HG02943 (cell line): Measurements from ENCODE around the gene KMO.

Experiments used
- ATAC-seq: cut with Tn5 transposase; IDR thresholded peaks from one replicate; pipeline ENCODE4 v1.9.1; 2021; ENCODE audit warnings: mild to moderate bottlenecking, low read depth, moderate library complexity; ENCODE audit not compliant: unreplicated experiment

KMO gene

GRCh38 chr1:241532162-241532531 is at the start of gene KMO:
Gene KMO, plus strand, starts transcription at chr1:241532378. Its CDS starts 67 bp downstream, at chr1:241532445.
- peak; percentile 42 for ATAC-seq

GRCh38 chr1:241482761-241483250 is 49.4 kb upstream of the KMO start:
- no peak for ATAC-seq

- ATAC-seq, result peak; percentile 54
Observed at GRCh38 chr1:241485145-241485544, 47.0 kb upstream of the KMO start.

- peak; percentile 75 for ATAC-seq
Observed at GRCh38 chr1:241485554-241485992, 46.6 kb upstream of the KMO start.

DNA sequence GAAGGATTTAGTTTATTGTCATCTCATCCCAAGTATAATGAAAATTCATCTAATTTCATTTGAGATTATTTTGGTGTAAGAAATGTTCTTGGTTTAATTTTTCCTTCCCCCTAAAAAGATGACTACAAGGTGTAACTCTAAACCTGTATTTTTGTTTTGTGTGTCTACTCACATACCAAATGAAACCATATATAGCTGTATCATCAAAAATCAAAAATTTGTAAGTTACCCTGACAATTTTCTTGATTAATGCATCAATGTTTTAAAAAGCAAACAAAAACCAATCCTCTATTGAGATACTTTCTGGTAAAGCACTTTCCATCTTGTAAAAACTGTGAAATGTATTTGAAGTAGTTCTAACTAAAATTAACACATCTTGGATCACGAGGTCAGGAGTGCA is 43.4 kb upstream of the KMO start:
- ATAC-seq, result no peak

DNA sequence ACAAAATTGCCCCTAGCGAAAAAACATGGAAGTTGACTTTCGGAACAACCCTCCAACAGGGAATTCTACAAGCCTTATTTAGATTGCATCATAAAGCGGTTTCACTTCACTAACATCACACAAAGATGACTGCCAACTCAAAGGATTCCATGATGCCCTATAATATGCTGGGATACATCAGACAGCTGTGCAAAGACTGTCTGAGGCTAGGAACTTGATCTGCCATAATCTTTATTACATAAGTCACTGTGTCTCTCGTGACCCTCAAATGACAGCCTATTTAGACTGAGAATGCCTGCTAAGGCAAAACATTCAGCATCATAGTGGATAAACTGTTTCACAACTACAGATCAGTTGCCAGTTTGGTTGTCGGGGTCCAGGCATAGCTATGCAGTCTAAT is 36.4 kb upstream of the KMO start:
- no peak for ATAC-seq

DNA sequence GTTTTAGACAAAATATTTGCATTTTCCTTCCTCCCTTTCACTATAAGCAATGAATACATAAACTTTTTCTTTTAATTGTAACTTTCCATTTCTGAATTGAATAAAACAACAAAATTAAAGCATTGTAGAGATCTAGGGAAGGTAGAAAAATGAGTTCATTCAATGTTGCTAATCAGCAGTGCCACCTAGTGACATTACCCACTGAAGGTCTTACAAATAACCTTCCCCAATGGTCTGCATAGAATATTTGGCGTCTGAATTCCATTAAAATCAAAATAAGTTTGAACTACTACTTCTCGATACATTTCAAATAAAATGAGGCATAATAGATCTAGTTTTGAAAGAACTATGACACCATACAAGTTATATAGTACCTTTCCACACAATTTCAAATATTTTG is 32.3 kb upstream of the KMO start:
- no peak for ATAC-seq

DNA sequence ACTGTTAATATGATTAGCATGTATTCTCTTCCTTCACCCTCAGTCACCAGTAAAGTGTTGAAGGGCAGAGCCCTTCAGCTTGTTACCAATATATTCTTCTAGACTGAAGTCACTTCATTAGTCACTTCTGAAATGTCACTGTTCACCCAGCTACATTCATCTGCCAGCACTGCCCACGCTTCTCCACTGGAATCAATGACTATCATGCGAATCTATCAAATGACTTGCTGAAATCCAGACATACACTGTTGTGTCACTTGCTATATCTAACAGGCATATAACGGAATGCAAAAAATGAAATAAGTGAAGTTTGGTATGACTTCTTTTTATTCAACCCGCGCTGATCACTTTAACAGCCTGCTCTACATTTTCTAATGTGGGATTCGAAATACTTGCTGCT is 28.7 kb upstream of the KMO start:
- no peak for ATAC-seq

GRCh38 chr1:241507189-241507863 is 24.9 kb upstream of the KMO start:
- ATAC-seq, result no peak

DNA sequence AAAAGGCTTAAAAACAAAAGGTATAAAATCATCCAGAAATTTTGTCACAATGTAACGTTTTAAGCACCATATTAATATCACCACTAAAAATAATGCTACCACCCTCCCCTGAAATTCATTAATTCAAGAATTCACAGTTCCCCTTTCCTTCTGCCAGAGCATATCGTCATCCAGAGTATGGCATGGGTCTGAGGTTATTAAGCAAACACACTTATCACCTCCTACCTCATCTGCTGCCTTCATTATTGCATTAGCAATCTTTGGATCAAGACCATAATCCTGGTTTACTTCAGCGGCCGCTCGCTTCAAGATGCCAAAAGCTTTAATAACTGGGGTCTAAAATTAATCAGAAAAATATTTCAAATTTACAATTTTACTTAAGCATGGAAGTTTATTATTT is 18.8 kb upstream of the KMO start:
- ATAC-seq, result no peak

GRCh38 chr1:241518476-241519307 is 13.5 kb upstream of the KMO start:
- ATAC-seq, result peak; percentile 41

GRCh38 chr1:241519308-241520079 is 12.7 kb upstream of the KMO start, which contains the start of gene FH:
Gene FH, minus strand, starts transcription at chr1:241519755. Its CDS starts 33 bp downstream, at chr1:241519722.
- peak; percentile 98 for ATAC-seq

DNA sequence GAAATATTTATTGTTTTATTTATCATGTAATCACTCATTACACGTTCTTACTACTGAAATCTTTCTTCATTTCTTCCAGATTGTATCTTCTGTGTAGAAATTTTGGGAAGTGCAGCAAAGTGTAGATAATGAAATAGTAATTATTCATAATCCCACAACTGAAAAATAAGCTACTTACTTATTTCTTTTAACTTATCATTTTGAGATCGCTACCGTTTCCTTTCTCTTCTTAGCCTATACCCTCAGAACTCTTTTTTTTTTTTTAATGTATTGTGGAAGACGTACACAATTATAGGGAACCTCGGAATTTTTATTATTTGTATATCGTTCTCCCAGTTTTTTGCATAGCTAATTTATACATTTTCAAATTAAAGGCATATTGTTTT is 12.1 kb upstream of the KMO start:
- ATAC-seq, result no peak

GRCh38 chr1:241521718-241522117 is 10.5 kb upstream of the KMO start:
- no peak for ATAC-seq

GRCh38 chr1:241525026-241525425 is 7.2 kb upstream of the KMO start:
- ATAC-seq, result no peak

- no peak for ATAC-seq
Observed at GRCh38 chr1:241527146-241527545, 5.0 kb upstream of the KMO start.

DNA sequence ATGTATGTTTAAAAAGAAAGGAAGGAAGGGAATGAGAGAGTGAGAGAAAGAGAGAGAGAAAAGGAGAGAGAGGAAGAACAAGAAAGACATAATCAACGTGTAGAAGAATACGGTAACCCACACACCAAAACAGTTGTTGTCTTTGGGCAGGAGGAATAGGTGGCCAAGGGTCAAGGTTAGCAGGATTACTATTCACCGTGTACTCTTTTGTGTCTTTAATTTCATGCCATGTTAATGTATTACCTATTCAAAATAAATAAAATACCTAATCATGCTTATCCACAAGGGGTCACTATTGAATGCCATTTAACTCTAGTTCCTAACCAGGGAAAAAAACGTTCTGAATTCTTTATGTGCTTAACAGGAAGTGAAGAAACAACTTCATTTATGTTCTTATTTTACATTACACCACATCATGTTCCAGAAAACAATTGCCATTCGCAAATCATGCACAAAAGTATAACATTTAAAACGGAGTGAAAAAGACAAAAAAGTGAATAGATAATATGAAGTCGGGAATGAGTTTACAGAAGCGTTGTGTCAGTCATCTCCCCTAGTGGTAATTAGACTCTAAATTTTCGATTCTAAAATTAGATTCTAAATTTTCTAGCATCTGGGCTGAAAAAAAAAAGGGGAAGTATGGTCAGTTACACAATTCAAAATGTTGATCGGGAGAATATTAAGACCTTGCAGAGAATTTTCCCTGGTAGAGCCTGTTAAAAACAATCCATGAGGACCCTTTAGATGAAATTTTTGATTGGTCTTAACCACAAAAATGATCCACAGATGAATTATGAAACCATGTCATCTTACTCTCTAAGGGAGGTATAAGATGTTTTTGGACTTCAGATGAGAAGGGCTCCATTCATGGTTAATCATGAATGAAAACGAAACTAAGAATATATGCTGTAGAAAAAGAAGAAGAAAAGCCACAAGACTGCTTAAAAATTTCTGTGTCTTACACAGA is 700 bp upstream of the KMO start:
- peak; percentile 66 for ATAC-seq

DNA sequence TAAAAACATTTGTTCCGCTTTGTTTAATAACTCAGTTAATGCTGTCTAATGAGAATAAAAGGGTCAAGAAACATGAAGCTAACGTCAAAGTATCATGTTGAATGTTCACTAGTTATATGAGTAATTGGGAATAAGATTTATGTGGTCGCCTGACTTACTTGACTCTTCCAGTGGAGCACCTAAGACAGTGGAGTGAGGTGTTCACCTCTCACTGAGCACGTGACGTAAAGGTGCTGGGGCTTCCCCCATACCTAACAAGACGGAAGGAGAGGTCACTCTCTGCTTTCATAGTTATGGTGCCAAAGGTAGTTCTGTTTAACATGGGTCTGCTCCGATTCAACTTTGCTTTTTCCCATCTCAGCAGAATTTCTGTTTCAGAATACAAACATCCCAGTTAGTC is 686 bp downstream of the KMO start:
- peak; percentile 51 for ATAC-seq

GRCh38 chr1:241533326-241534115 is 1.3 kb downstream of the KMO start:
- ATAC-seq, result peak; percentile 37
